HEK293 (cell line): ENCODE data around the gene FYB1.

Source experiments
- CTCF ChIA-PET: fragments of 350-600 bp; formaldehyde crosslinking; extraction: SDS; loops from one replicate; lab custom pipeline; 2021; ENCODE audit warnings: antibody characterized with exemption; lab: Yijun Ruan, JAX
- POLR2A ChIA-PET: fragments of 300-600 bp; formaldehyde crosslinking; extraction: SDS; loops from one replicate; lab custom pipeline; 2020; ENCODE audit warnings: antibody characterized with exemption, inconsistent platforms; lab: Yijun Ruan, JAX
- H3K27ac ChIP-seq: fragments of 200-500 bp; sonication (Bioruptor generic); 2 replicates; pipeline ENCODE4 v1.5.1; 2014; ENCODE audit warnings: low read depth, low read length, control low read depth, inconsistent platforms; ENCODE audit errors: extremely low read depth
- H3K36me3 ChIP-seq, 2 experiments: fragments of 200-500 bp in 1 of 2; sonication (Bioruptor generic) in 1 of 2; 1 replicate in 1 of 2; 2 replicates in 1 of 2; pipeline ENCODE4 v1.5.1; 2014 to 2017; ENCODE audit warnings: inconsistent platforms in 2 of 2, low read length in 2 of 2; ENCODE audit not compliant: control insufficient read depth in 2 of 2, insufficient read depth in 1 of 2
- H3K4me1 ChIP-seq: fragments of 200-500 bp; sonication (Bioruptor generic); 2 replicates; pipeline ENCODE4 v1.5.1; 2014; ENCODE audit warnings: mild to moderate bottlenecking, low read length, inconsistent platforms; ENCODE audit not compliant: control insufficient read depth, insufficient read depth
- H3K4me3 ChIP-seq: 2 replicates; pipeline ENCODE4 v1.5.1; 2011; ENCODE audit warnings: low read depth, mild to moderate bottlenecking, control low read depth, low read length, moderate library complexity
- H3K9me3 ChIP-seq: fragments of 200-500 bp; sonication (Bioruptor generic); 2 replicates; pipeline ENCODE4 v1.5.1; 2014; ENCODE audit warnings: low read depth, low read length, inconsistent platforms; ENCODE audit not compliant: control insufficient read depth, insufficient read depth
- BCL6B ChIP-seq: fragments of 450-650 bp; formaldehyde crosslinking; IDR thresholded peaks from 2 replicates; pipeline ENCODE4 v1.5.1; 2017; ENCODE audit warnings: missing biosample characterization, missing genetic modification characterization
- GFI1B ChIP-seq: fragments of 450-650 bp; formaldehyde crosslinking; IDR thresholded peaks from 2 replicates; pipeline ENCODE4 v1.5.1; 2016; ENCODE audit warnings: missing biosample characterization, missing genetic modification characterization
- IKZF3 ChIP-seq: fragments of 450-650 bp; IDR thresholded peaks from 2 replicates; pipeline ENCODE4 v1.5.0; 2018; ENCODE audit warnings: missing biosample characterization, mild to moderate bottlenecking, missing genetic modification characterization, moderate library complexity
- KLF1 ChIP-seq: fragments of 450-650 bp; formaldehyde crosslinking; IDR thresholded peaks from 2 replicates; pipeline ENCODE4 v1.5.1; 2016; ENCODE audit warnings: missing biosample characterization, missing genetic modification characterization
- WT1 ChIP-seq: fragments of 450-650 bp; formaldehyde crosslinking; IDR thresholded peaks from 2 replicates; pipeline ENCODE4 v1.5.1; 2016; ENCODE audit warnings: missing biosample characterization, missing genetic modification characterization
- ZBTB10 ChIP-seq: fragments of 450-650 bp; formaldehyde crosslinking; IDR thresholded peaks from 2 replicates; pipeline ENCODE4 v1.5.1; 2016; ENCODE audit warnings: missing biosample characterization, missing genetic modification characterization
- ZBTB48 ChIP-seq: fragments of 450-650 bp; formaldehyde crosslinking; IDR thresholded peaks from 2 replicates; pipeline ENCODE4 v1.5.1; 2016; ENCODE audit warnings: missing biosample characterization, missing genetic modification characterization
- ZFP3 ChIP-seq: fragments of 450-650 bp; formaldehyde crosslinking; IDR thresholded peaks from 2 replicates; pipeline ENCODE4 v1.5.1; 2016; ENCODE audit warnings: low read depth, missing biosample characterization, missing genetic modification characterization
- ZFP37 ChIP-seq: fragments of 450-650 bp; formaldehyde crosslinking; IDR thresholded peaks from 2 replicates; pipeline ENCODE4 v1.5.1; 2016; ENCODE audit warnings: missing biosample characterization, missing genetic modification characterization
- ZFP69B ChIP-seq: fragments of 450-650 bp; formaldehyde crosslinking; IDR thresholded peaks from 2 replicates; pipeline ENCODE4 v1.5.1; 2016; ENCODE audit warnings: missing biosample characterization, missing genetic modification characterization
- ZNF114 ChIP-seq: fragments of 450-650 bp; formaldehyde crosslinking; IDR thresholded peaks from 2 replicates; pipeline ENCODE4 v1.5.0; 2017; ENCODE audit warnings: missing biosample characterization, missing genetic modification characterization
- ZNF132 ChIP-seq: fragments of 450-650 bp; formaldehyde crosslinking; IDR thresholded peaks from 2 replicates; pipeline ENCODE4 v1.5.1; 2017; ENCODE audit warnings: missing biosample characterization, missing genetic modification characterization, borderline replicate concordance
- ZNF157 ChIP-seq: fragments of 450-650 bp; formaldehyde crosslinking; IDR thresholded peaks from 2 replicates; pipeline ENCODE4 v1.5.1; 2016; ENCODE audit warnings: missing biosample characterization, missing genetic modification characterization
- ZNF169 ChIP-seq: fragments of 450-650 bp; formaldehyde crosslinking; IDR thresholded peaks from 2 replicates; pipeline ENCODE4 v1.5.1; 2016; ENCODE audit warnings: missing biosample characterization, missing genetic modification characterization
- ZNF266 ChIP-seq: fragments of 450-650 bp; formaldehyde crosslinking; IDR thresholded peaks from 2 replicates; pipeline ENCODE4 v1.5.1; 2016; ENCODE audit warnings: missing biosample characterization, missing genetic modification characterization, low read depth
- ZNF37A ChIP-seq: fragments of 450-650 bp; IDR thresholded peaks from 2 replicates; pipeline ENCODE4 v1.5.1; 2018; ENCODE audit warnings: missing biosample characterization, missing genetic modification characterization
- ZNF433 ChIP-seq: fragments of 450-650 bp; formaldehyde crosslinking; IDR thresholded peaks from 2 replicates; pipeline ENCODE4 v1.5.1; 2016; ENCODE audit warnings: missing biosample characterization, missing genetic modification characterization, low read depth
- ZNF561 ChIP-seq: fragments of 450-650 bp; IDR thresholded peaks from 2 replicates; pipeline ENCODE4 v1.5.1; 2018; ENCODE audit warnings: missing biosample characterization, missing genetic modification characterization, borderline replicate concordance
- ZNF580 ChIP-seq: fragments of 450-650 bp; formaldehyde crosslinking; IDR thresholded peaks from 2 replicates; pipeline ENCODE4 v1.5.1; 2016; ENCODE audit warnings: missing biosample characterization, missing genetic modification characterization
- ZNF639 ChIP-seq: fragments of 450-650 bp; formaldehyde crosslinking; IDR thresholded peaks from 2 replicates; pipeline ENCODE4 v1.5.1; 2016; ENCODE audit warnings: missing biosample characterization, missing genetic modification characterization
- ZNF664 ChIP-seq: fragments of 450-650 bp; formaldehyde crosslinking; IDR thresholded peaks from 2 replicates; pipeline ENCODE4 v1.5.1; 2016; ENCODE audit warnings: missing biosample characterization, missing genetic modification characterization
- ZNF707 ChIP-seq: fragments of 450-650 bp; formaldehyde crosslinking; IDR thresholded peaks from 2 replicates; pipeline ENCODE4 v1.5.1; 2016; ENCODE audit warnings: missing biosample characterization, missing genetic modification characterization
- ZNF776 ChIP-seq: fragments of 450-650 bp; formaldehyde crosslinking; IDR thresholded peaks from 2 replicates; pipeline ENCODE4 v1.5.0; 2017; ENCODE audit warnings: missing biosample characterization, missing genetic modification characterization, borderline replicate concordance
- ZNF791 ChIP-seq: fragments of 450-650 bp; formaldehyde crosslinking; IDR thresholded peaks from 2 replicates; pipeline ENCODE4 v1.5.1; 2016; ENCODE audit warnings: missing biosample characterization, missing genetic modification characterization
- ZNF837 ChIP-seq: fragments of 450-650 bp; formaldehyde crosslinking; IDR thresholded peaks from 2 replicates; pipeline ENCODE4 v1.5.1; 2016; ENCODE audit warnings: missing biosample characterization, missing genetic modification characterization

The FYB1 gene

GRCh38 chr5:39186722-39187539, 32.4 kb downstream of the FYB1 start:
- H3K36me3 ChIP-seq = no peaks in the 10 kb centered on the region
- TF ChIP-seq IKZF3 (tag by site-specific recombination) = no peak
- TF ChIP-seq ZNF561 = no peak
- TF ChIP-seq ZBTB48 (tag by site-specific recombination) = no peak
- no peak for TF ChIP-seq ZFP69B
- no peak for TF ChIP-seq ZNF37A
- ChIA-PET CTCF (interaction anchor here (0.6 to 1.5 kb wide), 3 partner anchors 29 to 238 kb away, joined by 3 to 7 read pairs (median 5); partner anchors contain the start of gene DAB2), POLR2A (no interaction called here)
- no peak overlapping the region for H3K27ac ChIP-seq
- H3K4me1 ChIP-seq = no peaks in the 10 kb centered on the region
- H3K9me3 ChIP-seq = no peaks in the 10 kb centered on the region
- no peak overlapping the region for H3K4me3 ChIP-seq

GRCh38 chr5:39186289-39186688, 33.1 kb downstream of the FYB1 start:
- TF ChIP-seq ZFP3 (no peak), ZNF169 (no peak), ZNF157 (tag by site-specific recombination) (no peak), ZNF132 (tag by site-specific recombination) (no peak), ZFP37 (tag by site-specific recombination) (no peak), ZNF639 (tag by site-specific recombination) (no peak), ZBTB48 (tag by site-specific recombination) (no peak), ZNF707 (tag by site-specific recombination) (no peak), ZNF580 (tag by site-specific recombination) (no peak), KLF1 (tag by site-specific recombination) (no peak)
- H3K4me3 ChIP-seq = no peak overlapping the region
- no peaks in the 10 kb centered on the region for H3K36me3 ChIP-seq
- POLR2A ChIA-PET = no interaction called here
- CTCF ChIA-PET = no interaction called here
- H3K4me1 ChIP-seq = no peaks in the 10 kb centered on the region
- no peaks in the 10 kb centered on the region for H3K9me3 ChIP-seq
- H3K27ac ChIP-seq = no peak overlapping the region

GRCh38 chr5:39185761-39186160, 33.6 kb downstream of the FYB1 start:
- CTCF ChIA-PET = no interaction called here
- POLR2A ChIA-PET = no interaction called here

More at GRCh38 chr5:39185761-39186160, 33.6 kb downstream of the FYB1 start:
- no peaks in the 10 kb centered on the region for H3K9me3 ChIP-seq
- no peaks in the 10 kb centered on the region for H3K4me1 ChIP-seq
- no peak overlapping the region for H3K4me3 ChIP-seq
- H3K36me3 ChIP-seq = no peaks in the 10 kb centered on the region
- TF ChIP-seq ZNF639 (tag by site-specific recombination) = no peak
- TF ChIP-seq BCL6B = no peak
- TF ChIP-seq WT1 = no peak
- no peak for TF ChIP-seq ZNF664 (tag by site-specific recombination)
- TF ChIP-seq ZNF791 (tag by site-specific recombination) = no peak
- no peak for TF ChIP-seq GFI1B (tag by site-specific recombination)
- no peak for TF ChIP-seq ZNF837
- TF ChIP-seq ZBTB10 (tag by site-specific recombination) = no peak
- no peak for TF ChIP-seq ZNF433
- no peak for TF ChIP-seq KLF1 (tag by site-specific recombination)
- TF ChIP-seq ZNF114 = no peak
- TF ChIP-seq ZNF776 (tag by site-specific recombination) = no peak
- no peak for TF ChIP-seq ZNF169
- TF ChIP-seq ZNF266 (tag by site-specific recombination) = no peak
- H3K27ac ChIP-seq = no peak overlapping the region
